Measurements from ENCODE around the gene DLG5.

DLG5 gene

DNA sequence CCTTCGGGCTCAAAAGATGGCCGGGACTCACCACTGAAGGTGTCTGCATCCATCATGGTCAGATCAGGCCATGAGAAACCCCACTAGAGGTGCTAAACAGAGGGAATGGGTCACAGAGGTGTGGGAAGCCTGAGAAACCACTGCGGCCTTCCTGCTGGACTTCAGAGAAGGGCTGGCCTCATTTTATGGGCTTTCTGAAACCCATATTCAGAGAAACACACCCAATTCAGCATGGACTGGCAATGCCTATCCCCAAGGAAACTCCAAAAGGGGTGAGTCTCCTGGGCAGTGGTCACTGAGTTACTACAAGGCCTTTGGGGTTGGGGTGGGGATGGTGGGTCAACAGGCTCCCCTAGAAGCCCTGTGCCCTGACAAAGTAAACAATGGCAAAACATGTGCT lies 58.0 kb downstream of the DLG5 start:
- DNase-seq (ENCODE audit: low read depth in 2 of 2), result no peak

DNA sequence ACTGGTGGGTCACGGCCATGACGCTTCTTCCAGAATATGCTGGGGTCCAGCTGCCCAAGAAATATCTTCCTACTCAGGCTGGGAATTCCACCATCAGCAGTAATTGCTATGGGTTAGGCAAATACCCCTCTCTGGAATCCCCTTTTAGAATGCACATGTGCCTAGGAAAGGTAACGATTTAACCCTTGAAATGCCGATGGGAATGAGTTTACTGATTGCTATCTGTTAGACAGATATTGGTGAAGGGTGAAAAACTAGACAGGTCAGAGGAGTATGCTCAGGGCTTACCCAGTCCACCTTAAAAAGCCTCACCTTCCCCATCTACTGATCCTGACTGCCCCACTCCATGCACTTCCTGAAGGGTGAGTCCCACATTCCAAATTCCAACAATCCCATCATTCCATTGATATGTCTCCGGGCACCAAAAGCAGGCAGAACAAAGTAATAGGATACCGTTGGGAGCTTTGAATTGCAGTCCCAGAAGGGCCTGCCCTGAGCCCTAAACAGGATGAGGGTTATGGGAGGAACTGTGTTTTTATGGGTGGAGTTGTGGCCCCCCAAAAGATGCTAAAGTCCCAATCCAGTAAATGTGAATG lies 59.3 kb downstream of the DLG5 start:
- DNase-seq (ENCODE audit: low read depth in 2 of 2), result no peak

DNA sequence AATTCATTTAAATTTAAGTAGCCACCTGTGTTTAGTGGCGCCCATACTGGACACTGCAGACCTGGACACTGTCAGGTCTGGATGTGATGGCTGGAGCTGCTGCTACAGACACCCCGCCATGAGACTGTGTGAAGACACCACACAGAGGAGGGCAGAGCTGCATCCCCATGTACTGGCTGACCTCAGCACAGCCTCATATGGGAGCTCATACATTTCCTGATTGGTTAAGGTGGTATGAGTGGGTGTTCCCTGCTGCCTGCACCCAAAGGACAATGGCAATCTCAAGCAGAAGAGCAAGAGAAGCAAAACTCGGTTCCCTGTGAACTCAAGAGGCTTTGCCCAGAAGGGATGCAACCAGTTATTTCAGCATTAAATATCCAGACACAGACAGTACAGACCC lies 60.0 kb downstream of the DLG5 start:
- DNase-seq (ENCODE audit: low read depth in 2 of 2), result no peak

DNA sequence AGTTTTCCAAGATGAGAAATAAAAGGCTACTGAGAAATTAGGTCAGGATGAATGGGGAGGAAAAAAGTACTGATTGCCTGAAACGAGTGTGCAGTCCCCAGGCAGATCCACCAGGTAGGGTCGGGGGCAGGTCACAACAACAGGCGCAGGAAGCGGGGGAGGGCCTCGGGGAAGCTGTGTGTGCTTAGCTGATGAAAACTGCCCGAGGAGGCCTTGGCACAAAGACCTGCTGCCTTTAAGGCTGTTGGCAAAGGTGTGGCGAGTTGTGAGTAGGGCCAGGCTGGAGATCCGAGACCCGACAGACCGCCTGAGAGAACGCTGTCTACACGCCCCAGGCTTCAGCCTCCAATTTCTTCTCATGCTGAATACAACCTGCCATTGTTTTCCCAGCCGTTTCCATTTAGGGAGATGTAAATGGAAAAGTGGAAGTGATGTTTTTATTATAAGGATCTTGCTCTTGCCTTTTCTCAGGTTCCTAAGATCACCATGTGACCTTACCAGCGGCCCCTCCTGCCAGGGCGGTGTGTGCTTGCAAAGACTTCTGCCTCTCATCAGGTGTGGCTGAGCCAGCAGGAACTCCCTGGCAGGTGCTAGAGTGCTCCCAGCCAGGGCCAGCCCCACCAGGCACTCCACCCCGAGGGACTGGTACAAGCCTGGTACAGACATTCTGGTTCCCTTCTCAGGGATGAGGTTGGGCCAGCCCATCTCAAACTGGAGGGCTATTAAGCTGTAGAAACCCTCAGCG lies 60.8 kb downstream of the DLG5 start:
- no peak for DNase-seq (ENCODE audit: low read depth in 2 of 2)

DNA sequence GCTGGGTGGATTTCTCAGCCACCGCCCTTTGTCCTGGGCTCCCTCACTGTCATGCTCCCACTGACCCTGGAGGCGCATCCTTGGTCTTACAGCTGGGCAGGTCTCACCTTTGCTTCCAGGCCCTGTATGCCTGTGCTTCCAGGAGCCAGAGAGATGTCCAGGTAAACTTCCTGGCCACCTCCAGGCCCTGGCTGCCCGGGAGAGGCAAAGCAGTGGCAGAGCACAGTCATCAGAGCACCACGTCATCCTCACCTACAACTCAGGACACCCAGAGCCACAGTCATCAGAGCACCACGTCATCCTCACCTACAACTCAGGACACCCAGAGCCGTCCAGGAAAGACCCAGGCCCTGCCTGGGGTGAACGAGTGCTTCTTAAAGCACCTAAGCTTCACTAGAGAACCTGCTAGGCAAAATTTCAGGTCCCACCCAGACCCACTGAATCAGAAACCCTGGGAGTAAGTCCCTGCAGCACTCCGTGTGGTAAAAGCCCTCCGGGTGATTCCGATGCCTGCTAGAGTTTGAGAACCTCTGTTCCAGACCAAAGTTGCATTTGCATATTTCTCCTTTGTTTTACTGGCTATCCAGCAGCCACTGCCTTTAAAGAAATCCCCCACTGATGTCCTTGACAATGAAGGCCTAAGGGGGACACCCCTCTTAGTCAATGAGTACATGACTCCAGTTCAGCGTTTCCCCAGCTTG lies 62.3 kb downstream of the DLG5 start:
- no peak for DNase-seq (ENCODE audit: low read depth in 2 of 2)

DNA sequence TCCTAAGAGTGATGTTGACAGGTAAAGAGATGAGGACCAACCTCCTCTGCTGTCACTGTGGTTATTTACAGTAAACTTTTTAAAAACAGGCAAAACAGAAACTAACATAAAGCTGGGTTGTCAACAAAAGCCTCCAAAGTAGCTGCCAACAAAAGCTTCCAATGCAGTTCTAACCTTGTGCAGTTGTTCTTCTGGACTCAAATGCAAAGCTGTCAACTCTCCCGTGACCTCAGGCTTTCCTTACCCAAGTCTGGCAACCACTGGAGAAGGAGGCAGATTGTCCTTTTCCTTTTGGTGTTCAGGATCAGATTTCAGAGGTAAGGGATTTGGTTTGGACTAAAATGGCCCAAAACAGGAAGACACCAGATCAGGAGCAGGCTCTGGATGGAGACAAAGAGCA lies 63.1 kb downstream of the DLG5 start:
- DNase-seq (ENCODE audit: low read depth in 2 of 2), result no peak

DNA sequence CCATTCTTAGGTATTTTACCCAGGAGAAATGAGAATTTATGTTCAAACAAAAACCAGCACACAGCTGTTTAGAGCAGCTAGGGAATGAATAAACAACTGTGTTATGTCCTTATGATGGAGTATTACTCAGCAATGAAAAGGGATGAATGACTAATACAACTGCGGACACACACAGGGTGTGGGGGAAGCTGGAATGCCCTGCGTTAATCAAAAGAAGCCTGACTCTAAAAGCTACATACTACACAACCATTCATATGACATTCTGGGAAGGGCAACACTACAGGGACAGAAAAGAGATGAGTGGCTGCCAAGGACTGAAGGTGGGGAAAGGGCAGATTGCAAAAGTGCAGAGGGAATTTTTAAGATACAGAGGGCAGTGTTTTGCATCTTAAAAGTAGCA lies 64.0 kb downstream of the DLG5 start:
- DNase-seq (ENCODE audit: low read depth in 2 of 2), result no peak

DNA sequence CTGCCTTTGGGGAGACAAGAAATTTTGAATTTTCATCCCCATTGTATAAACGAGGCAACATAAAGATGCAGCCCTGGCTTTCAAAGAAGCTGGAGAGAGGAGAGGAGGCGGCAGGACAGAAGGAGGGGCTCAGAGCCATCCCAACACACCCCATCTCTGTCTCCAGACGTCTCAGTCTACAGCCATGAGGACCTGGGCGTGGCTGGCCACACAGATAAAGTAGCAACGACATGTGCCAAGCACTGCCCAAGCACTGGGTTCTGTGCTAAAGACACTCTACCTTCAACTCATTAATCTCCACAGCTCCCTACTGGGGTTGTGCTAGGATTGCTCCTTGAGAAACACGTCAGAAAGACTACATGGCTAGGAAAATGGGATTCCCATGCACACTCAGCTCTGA lies 65.2 kb downstream of the DLG5 start:
- DNase-seq (ENCODE audit: low read depth in 2 of 2), result no peak

DNA sequence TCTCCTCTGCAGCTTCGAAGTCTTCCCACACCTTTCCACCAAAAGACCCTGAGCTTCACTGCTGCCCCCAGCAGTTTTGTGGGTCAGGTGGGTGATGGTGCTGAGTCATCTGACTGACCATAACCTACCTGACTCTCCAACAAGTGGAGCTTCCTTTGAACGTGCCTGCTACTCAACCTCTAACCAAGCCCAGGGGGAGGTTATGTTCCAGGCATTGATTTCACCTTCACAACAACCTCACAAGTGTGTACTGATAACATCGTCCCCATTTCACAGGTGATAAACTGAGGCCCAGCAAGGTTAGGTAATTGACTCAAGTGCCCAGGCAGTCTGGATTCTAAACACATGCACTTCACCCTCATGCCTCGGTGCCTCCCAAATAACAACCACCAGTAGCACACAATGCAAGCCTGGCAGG lies 66.7 kb downstream of the DLG5 start:
- DNase-seq (ENCODE audit: low read depth in 2 of 2), result no peak

DNA sequence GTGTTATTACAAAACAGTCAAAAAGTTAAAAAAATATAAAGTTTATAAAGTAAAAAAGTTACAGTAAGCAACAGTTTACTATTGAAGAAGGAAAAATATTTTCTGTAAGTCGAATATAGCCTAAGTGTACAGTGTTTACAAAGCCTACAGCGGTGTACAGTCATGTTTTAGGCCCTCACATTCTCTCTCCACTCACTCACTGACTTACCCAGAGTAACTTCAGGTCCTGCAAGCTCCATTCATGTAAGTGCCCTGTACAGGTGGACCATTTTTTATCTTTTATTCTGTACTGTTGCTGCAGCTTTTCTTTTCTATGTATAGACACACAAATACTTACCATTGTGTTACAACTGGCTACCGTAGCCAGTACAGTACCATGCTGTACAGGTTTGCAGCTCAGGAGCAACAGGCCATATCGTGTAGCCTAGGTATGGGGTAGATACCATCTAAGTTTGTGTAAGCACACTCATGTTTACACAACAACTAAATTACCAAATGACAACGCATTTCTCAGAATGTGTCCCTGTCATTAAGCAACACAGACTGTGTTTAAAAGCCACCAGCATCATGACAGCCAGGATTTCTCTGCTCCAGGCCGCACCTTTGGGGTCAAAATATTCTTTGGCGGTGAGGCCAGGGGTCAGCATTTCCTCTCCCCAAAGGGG lies 67.2 kb downstream of the DLG5 start:
- no peak for DNase-seq (ENCODE audit: low read depth in 2 of 2)

DNA sequence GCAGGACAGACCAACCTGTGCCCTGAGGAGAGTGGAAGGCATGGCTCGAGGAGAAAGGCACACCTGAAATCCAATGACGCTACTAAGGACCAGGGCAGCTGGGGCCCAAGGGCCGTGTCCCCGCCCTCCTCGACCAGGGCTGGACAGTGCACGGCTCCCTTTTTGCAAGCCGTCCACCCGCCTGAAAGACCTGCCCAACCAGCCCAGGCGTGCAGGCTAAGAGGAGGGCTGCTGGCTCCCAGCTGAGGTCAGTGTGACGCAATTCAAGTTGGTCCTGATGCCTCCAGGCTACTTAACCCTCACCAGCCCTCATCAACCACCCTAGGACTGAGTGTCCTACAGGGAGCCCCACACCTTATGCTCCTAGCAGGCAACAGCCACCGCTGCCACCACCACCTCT lies 69.3 kb downstream of the DLG5 start:
- no peak for DNase-seq (ENCODE audit: low read depth in 2 of 2)

DNA sequence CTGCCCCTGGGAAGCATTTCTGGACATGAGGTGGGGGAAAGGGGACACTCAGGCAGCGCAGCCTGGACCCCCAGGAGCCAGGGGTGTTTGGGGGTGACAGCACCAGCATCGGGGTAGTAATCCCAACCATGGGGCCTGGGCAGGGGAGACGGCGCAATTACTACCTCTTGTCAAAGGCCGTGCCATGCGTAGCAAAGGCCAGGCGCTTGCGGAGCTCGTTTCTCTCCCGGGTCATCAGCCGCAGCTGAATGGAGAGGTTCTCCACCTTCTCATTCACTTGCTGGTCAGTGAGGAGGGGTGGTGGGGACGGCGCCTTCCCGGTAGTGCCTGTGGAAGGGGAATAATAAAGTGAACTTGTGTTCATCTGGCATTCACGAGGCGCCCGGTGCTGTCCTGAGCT lies 70.0 kb downstream of the DLG5 start:
- no peak for DNase-seq (ENCODE audit: low read depth in 2 of 2)

DNA sequence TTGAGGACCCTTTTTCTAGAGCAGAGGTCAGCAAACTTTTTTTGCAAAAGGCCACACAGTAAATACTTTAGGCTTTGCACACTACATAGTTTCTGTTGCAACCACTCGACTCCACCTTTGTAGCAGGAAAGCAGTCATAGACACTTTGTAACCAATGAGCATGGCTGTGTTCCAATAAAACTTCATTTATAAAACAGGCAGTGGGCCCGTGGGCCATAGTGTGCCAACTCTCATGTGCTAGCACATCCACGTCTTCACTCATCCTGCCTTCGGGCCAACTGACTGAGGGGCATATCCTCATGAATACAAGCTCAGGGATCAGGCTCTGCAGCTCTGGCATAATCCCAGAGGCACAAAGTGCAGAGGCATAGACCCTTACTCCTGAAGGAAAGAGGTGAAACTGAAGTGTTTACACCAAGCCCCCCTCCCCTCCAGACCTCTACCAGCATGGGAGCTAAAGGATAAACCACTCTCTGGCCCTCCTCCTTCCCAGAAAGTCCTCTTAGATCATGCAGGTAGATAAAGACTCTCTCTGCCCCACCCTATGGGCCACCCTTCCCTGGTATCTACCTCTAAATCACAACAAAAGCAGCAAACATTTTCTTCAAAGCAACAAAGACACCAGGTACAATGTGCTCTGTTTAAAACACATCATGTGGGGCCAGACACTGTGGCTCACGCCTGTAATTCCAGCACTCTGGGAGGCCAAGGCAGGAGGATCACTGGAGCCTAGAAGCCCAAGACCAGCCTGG lies 71.0 kb downstream of the DLG5 start:
- no peak for DNase-seq (ENCODE audit: low read depth in 2 of 2)

DNA sequence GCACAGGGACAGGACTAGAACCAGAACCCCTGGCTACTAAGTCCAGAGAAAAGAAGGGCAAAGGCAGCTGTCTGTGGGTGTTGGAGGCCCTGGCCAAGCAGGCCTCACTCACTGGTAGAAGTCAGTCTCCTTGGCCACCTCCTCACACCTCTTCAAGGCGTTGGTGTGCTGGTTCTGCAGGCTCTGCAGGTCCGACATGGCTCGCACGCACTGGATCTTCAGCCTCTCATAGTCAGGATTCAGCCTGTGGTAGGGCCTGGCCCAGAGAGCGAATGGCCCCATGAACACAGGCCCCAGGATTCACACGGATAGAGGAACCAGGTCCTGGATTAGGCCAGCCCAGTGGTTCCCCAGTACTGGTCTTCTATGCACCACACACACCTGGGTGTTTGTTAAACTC lies 72.4 kb downstream of the DLG5 start:
- no peak for DNase-seq (ENCODE audit: low read depth in 2 of 2)

DNA sequence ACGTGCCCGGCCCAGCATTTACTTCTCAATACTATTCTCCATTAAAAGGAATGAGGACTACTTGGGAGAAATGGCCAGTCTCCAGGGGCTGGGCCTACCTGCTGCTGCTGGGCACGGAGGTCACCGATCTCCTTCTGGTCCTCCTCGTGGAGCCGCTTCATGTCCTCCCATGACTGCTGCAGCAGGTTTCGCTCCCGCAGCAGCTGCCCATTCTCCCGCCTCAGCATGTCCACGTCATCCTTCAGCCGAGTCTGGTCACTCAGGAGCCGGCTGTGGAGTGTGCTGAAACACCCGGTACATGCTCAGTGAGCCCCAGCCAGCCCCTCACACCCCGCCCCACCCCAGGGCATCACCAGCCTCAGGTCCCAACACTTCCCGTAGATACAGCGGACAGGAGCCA lies 73.3 kb downstream of the DLG5 start:
- DNase-seq (ENCODE audit: low read depth in 2 of 2), result no peak

DNA sequence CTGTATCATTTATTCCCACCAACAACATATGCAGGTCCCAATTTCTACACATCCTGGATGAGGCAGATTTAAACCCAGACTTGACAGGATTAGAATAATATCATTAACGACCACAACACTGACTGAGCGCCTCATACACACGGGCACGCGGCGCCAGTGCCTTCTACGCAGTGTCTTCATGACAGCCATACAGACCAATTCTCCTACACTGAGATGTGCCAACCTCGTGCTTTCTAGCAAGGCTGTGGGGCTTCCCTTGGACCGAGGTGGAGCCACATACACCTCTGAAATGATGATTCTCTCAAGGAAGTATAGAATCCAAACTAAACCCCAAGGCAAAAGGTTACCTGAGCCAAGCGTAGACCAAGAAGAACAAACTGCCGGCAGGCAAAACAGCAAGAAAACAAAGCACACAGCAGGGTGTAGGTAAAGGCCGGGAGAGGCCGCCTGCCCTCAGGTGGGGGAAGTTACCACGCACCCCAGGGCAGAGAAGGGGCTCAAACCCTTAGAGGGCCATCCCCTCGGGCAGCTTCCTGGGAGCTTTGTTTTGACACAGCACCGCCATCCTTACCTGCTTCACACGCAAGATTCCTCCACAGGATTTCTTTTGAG lies 75.8 kb downstream of the DLG5 start:
- no peak for DNase-seq (ENCODE audit: low read depth in 2 of 2)

DNA sequence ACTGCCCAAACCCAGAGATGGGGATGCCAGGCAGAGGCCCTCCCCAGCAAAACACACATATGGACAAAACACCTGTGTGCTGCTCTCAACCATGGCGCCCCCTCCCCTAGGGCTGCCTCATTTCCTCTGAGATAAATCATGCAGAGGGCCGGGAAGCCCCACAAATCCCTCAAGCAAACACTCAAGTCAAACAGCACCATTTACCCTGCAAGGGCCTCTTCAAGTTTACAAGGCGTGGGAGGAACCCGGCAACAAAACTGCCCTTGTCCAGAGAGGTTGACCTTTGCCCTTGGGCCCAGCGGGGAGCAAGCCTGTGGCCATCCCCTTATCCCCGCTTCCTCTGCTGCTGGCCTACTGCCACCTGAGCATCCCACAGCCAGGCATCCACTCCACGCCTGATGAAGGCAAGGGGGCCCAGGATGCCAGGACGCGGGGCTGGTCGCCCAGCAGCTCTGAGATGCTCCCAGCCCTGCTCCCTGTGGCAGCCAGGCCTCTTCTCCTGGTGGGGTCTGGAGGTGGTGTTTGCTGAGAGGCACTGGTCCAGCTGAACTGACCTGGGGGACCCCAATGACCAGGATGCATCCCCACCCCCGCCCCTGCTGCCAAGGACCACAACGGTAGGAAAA lies 77.4 kb downstream of the DLG5 start:
- DNase-seq (ENCODE audit: low read depth in 2 of 2), result no peak

DNA sequence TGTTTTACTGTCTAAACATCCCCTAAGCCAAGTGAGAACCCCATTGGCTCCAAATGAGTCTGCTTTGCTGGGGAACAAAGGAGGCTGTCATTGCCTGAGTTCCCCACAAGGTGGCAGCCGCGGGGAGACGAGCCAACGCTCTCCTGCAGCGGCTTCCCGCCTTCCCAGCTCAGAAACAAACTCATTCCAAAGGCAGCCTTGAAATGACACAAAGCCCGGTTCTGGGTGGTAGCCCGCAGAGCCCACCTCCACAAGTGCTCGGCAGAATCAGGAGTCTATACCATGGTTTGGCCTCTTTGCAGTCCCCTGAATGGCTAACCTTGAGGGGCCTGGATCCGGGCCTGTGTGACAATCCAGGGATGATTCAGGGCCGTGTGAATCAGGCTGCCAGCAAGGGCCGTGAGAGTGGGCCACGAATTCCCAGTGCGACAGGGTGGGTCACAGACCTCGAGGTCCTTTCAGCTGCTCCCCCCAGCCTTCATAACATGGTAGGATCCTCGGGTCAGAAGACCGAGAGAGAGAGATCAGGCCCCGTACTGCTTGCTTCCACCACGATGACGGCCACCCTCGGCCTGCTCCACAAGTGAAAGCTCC lies 79.7 kb downstream of the DLG5 start:
- peak; percentile 19 to 53 for DNase-seq (ENCODE audit: low read depth in 2 of 2)

DNA sequence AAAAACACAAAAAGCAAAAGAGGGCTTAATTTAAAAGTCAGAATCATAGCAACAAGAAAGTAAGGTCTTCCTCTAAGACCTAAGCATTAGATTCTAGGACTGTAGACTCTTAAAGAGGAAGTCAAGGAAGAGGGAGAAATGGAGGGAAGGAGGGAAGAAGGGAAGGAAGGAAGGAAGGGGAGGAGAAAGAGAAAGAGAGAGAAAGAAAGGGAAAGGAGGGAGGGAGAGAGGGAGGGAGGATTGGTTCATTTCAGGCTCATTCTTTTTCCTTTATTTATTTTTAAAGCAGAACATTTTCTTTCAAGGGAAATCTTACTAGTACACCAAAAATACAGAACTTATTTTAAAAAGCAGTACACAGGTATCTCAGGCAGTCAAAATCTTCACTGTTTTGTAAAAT lies 81.1 kb downstream of the DLG5 start:
- no peak for DNase-seq (ENCODE audit: low read depth in 2 of 2)

DNA sequence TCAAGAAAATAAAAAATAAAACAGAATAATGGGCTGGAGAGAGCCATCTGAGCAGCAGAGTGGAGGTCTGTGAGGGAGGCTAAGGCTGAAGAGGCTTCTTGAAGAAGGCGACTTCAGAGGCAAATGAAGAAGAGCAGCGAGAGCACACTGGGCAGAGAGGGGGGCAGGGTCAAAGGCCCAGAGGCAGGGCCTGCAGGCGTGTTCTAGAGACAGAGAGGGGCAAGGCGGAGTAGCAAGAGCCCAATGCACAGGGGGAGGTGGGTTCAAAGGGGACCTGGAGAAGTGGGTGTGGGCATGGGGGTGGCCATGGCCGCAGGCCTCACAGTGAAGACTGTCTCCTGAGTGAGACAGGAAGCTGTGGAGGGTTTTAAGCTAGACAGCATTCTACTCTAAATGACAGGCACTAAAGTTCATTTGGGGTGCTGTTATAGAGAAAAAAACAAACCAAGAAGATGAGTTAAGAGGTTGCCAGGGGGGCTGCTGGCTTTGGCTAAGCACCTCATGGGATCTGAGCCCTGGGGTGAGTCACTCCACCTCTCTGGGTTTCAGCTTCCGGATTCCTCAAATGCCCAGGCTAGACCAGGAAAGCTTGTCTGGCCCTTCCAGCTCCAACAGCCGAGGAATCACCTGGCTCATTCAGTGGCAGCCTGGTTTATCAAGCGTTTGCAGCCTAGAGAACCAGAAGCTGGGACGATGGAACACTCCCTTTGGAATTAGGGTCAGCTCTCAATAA lies 81.7 kb downstream of the DLG5 start:
- DNase-seq (ENCODE audit: low read depth in 2 of 2), result no peak
